ENCODE measurements around the gene ATP1A1.

DNA sequence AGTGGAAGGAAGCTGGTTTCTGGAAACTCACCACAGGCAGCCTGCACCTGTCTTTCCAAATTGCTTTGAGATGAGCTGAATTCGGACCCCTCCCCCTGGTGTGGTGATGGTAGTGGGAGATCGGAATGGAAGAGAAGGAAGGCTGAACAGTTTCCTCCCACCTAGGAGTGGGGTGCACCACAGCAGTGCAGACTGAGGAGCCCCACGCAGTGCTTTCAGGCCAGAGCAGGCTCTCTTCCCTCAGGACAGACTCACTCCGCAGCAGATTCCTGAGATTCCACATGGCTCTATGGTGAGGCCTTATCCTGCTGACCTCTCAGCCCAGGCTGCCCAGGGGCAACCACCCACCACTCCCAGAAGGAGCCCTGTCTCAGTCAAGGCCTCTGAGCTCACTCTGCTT lies 80.9 kb downstream of the ATP1A1 start:
- TF ChIP-seq, protein P1, sequence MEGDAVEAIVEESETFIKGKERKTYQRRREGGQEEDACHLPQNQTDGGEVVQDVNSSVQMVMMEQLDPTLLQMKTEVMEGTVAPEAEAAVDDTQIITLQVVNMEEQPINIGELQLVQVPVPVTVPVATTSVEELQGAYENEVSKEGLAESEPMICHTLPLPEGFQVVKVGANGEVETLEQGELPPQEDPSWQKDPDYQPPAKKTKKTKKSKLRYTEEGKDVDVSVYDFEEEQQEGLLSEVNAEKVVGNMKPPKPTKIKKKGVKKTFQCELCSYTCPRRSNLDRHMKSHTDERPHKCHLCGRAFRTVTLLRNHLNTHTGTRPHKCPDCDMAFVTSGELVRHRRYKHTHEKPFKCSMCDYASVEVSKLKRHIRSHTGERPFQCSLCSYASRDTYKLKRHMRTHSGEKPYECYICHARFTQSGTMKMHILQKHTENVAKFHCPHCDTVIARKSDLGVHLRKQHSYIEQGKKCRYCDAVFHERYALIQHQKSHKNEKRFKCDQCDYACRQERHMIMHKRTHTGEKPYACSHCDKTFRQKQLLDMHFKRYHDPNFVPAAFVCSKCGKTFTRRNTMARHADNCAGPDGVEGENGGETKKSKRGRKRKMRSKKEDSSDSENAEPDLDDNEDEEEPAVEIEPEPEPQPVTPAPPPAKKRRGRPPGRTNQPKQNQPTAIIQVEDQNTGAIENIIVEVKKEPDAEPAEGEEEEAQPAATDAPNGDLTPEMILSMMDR (IDR thresholded peaks at IDR 0.05; ENCODE audit: low read length), result no peak
- TF ChIP-seq EZH2 (IDR thresholded peaks at IDR 0.05; ENCODE audit: borderline replicate concordance, low read length), result no peak
